ENCODE results near the gene PLPP7. TPM values are rescaled to one million over a fixed set of nuclear protein-coding genes. Genes with fewer than 3 reads are reported as not detected.
"Not testable (repeated sequence)": the region's sequence is repeated elsewhere in the genome, so short reads cannot be mapped to it uniquely, and the experiment has no call there.

The PLPP7 gene
- total RNA-seq, 1 donor from 2014 or later: 1.1 TPM

DNA sequence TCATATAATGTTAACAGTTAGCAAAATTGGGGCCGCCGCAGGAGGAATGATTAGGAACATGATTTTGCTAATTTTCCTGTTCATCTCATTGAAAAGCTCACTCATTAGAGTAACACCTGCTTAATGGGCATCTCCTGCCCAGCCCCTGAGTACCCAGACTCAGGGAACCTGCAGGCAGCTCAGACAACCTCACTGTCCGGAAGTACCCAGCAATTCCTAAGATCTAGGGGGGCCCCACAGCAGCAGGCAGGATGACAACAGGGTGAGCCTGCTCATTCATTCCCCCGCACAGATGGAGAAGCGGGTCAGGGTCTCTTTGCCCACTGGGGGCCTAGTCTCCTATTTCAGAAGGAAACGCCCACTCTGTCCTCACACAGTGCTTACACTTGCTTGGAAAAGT, 25.8 kb upstream of the PLPP7 start:
- H3K27ac Mint-ChIP-seq: no peak overlapping the region
- no peaks in the 10 kb centered on the region for H3K36me3 Mint-ChIP-seq
- TF ChIP-seq CTCF (IDR thresholded peaks at IDR 0.05; ENCODE audit: unreplicated experiment): no peak
- H3K4me3 Mint-ChIP-seq: no peak overlapping the region
- DNase-seq (ENCODE audit: low spot score in 2 of 2, unreplicated experiment in 2 of 2): no peak
- H3K27me3 Mint-ChIP-seq (ENCODE audit: low read depth): no peaks in the 10 kb centered on the region
- no peaks in the 10 kb centered on the region for H3K9me3 Mint-ChIP-seq
- H3K4me1 Mint-ChIP-seq: no peaks in the 10 kb centered on the region

DNA sequence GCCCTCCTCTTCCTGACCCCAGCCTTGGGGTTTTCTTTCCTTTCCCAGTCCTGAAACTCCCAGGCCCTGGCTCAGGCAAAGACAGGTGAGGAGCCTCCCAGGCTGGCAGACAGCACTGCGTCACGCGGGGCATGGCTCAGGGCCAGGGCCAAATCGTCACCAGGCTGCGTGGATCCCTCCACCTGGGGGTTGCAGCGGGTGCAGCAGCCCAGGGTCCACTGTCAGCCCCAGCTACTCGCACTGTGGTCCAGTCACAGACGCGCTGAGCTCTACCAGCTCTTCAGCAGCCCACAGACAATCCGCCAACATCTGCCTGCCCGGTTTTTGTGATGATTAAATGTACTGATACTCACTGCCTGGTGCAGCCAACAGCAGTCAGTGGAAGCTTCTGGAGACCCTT, 25.3 kb upstream of the PLPP7 start:
- no peak for DNase-seq (ENCODE audit: low spot score in 2 of 2, unreplicated experiment in 2 of 2)
- no peaks in the 10 kb centered on the region for H3K9me3 Mint-ChIP-seq
- H3K4me3 Mint-ChIP-seq: no peak overlapping the region
- no peak for TF ChIP-seq CTCF (IDR thresholded peaks at IDR 0.05; ENCODE audit: unreplicated experiment)
- no peaks in the 10 kb centered on the region for H3K27me3 Mint-ChIP-seq (ENCODE audit: low read depth)
- H3K36me3 Mint-ChIP-seq: no peaks in the 10 kb centered on the region
- H3K27ac Mint-ChIP-seq: no peak overlapping the region
- H3K4me1 Mint-ChIP-seq: no peaks in the 10 kb centered on the region

DNA sequence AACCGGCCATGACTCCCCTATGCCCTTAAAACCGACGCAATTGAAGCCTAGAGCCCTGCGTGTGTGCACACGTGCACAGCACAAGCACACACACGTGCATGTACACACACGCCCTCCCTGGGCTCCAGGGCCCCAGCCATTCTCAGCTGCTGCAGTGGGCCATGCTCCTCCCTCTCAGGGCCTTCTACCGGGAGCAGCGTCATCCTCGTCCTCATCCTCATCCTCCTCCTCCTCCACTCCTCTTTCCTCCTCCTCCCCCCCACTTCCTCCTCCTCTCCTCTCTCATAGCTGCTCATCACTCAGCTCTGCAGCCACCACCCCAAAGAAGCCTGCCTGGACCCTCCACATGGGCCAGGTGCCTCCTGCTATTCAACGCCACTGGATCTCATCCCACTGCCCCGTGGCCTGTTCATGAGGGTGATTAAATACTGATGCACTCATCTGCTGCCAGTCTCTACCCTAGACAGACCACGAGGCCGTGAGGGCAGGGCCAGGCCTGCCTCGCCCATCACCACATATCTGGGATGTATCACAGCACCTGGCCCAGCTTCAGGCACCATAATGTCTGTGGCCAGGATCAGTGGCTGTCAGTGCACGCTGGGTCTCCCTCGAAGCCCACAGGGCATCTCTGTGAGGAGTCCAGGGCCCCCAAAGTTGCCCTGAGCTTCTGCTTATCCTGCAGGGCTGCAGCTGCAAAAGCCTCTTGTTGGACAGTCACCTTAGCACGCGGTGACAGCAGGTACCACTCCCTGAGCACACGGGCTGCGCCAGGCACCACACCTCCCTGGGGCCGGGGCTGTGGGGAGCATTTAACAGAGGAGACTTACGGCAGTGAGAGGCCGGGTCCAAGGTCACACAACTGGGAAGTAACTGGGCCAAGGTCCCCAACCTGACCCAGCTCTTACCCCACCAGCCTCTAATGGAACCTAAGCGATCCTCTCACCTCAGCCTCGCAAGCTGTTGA, 23.0 kb upstream of the PLPP7 start:
- no peaks in the 10 kb centered on the region for H3K36me3 Mint-ChIP-seq

GRCh38 chr9:131270171-131271015, 19.1 kb upstream of the PLPP7 start:
- H3K4me3 Mint-ChIP-seq: no peak overlapping the region
- H3K9me3 Mint-ChIP-seq: no peaks in the 10 kb centered on the region
- DNase-seq (ENCODE audit: low spot score in 2 of 2, unreplicated experiment in 2 of 2): no peak
- no peak for TF ChIP-seq CTCF (IDR thresholded peaks at IDR 0.05; ENCODE audit: unreplicated experiment)
- no peaks in the 10 kb centered on the region for H3K36me3 Mint-ChIP-seq
- H3K27me3 Mint-ChIP-seq (ENCODE audit: low read depth): peaks cover 26% of the 10 kb centered on the region
- no peak overlapping the region for H3K27ac Mint-ChIP-seq
- H3K4me1 Mint-ChIP-seq: no peaks in the 10 kb centered on the region

More for the DNA sequence above, 23.0 kb upstream of the PLPP7 start:
- Mint-ChIP-seq H3K27me3 (ENCODE audit: low read depth) (no peaks in the 10 kb centered on the region), H3K27ac (no peak overlapping the region), H3K4me1 (no peaks in the 10 kb centered on the region), H3K4me3 (no peak overlapping the region), H3K9me3 (no peaks in the 10 kb centered on the region)
- DNase-seq (ENCODE audit: low spot score in 2 of 2, unreplicated experiment in 2 of 2): no peak
- no peak for TF ChIP-seq CTCF (IDR thresholded peaks at IDR 0.05; ENCODE audit: unreplicated experiment)

DNA sequence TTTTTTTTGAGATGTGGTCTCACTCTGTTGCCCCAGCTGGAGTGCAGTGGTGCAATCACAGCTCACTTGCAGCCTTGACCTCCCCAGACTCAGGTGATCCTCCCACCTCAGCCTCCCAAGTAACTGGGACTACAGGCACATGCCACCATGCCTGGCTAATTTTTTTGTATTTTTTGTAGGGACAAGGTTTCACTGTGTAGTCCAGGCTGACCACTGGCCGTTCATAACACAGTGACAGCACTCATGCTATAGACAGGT, 18.6 kb upstream of the PLPP7 start:
- not testable (repeated sequence) for DNase-seq (ENCODE audit: low spot score in 2 of 2, unreplicated experiment in 2 of 2); H3K27ac Mint-ChIP-seq; H3K4me3 Mint-ChIP-seq; H3K4me1 Mint-ChIP-seq; H3K9me3 Mint-ChIP-seq; H3K36me3 Mint-ChIP-seq
- peaks cover 32% of the 10 kb centered on the region for H3K27me3 Mint-ChIP-seq (ENCODE audit: low read depth)

DNA sequence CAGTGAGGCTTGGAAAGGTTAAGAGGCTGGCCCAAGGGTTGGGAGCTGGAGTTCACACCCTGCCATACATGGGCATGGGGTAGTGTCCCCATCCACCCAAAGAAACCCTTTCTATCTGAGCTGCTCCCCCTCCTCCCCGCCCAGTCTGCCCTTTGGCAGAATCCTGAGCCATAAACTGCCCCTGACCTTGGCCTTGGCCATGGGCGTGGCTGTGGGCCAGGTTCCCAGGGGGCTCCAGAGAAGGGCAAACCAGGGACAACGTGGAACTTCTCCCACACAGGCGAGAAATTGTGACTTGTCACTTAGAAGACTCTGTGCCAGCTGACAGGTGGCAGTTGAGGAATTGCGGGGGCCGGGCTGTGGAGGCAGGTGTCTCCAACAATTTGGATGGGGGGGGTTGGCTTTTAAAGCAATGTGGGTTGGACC, 18.0 kb upstream of the PLPP7 start:
- no peak for TF ChIP-seq CTCF (IDR thresholded peaks at IDR 0.05; ENCODE audit: unreplicated experiment)
- Mint-ChIP-seq H3K9me3 (no peaks in the 10 kb centered on the region), H3K4me3 (no peak overlapping the region), H3K27ac (no peak overlapping the region), H3K36me3 (no peaks in the 10 kb centered on the region), H3K27me3 (ENCODE audit: low read depth) (peaks cover 37% of the 10 kb centered on the region), H3K4me1 (peaks cover 2% of the 10 kb centered on the region)
- no peak for DNase-seq (ENCODE audit: low spot score in 2 of 2, unreplicated experiment in 2 of 2)

All from mesothelial cell of epicardium (in vitro differentiated cells).